AG10803 (cell line): ENCODE data around the gene TMEM238L.
A peak's percentile ranks its signal among the peaks of the same experiment; 100 is the strongest.

ENCODE experiments used
- DNase-seq: peaks from one replicate; pipeline ENCODE4 v3.0.0; 2010; ENCODE audit warnings: low read depth
- H3K4me3 ChIP-seq: 2 replicates; pipeline ENCODE4 v1.5.1; 2011; ENCODE audit warnings: mild to moderate bottlenecking, low read length, control low read depth
- CTCF ChIP-seq: conservative IDR thresholded peaks from 2 replicates; pipeline ENCODE4 v1.5.1; 2011; ENCODE audit warnings: mild to moderate bottlenecking, low read length, control low read depth, inconsistent platforms

The TMEM238L gene

GRCh38 chr17:10775740-10776356 is 28.1 kb downstream of the TMEM238L start:
- TF ChIP-seq CTCF, result no peak
- DNase-seq, result no peak
- no peak overlapping the region for H3K4me3 ChIP-seq

- no peak for TF ChIP-seq CTCF
- DNase-seq, result no peak
- H3K4me3 ChIP-seq, result no peak overlapping the region
Observed at GRCh38 chr17:10775058-10775457, 28.8 kb downstream of the TMEM238L start.

- DNase-seq, result no peak
- TF ChIP-seq CTCF, result no peak
- no peak overlapping the region for H3K4me3 ChIP-seq
Observed at GRCh38 chr17:10773391-10773790, 30.5 kb downstream of the TMEM238L start.

GRCh38 chr17:10772425-10773380 is 31.2 kb downstream of the TMEM238L start:
- H3K4me3 ChIP-seq, result no peak overlapping the region
- DNase-seq, result no peak
- TF ChIP-seq CTCF, result peak; percentile 58

GRCh38 chr17:10771148-10771547 is 32.8 kb downstream of the TMEM238L start:
- DNase-seq, result no peak
- TF ChIP-seq CTCF, result no peak
- no peak overlapping the region for H3K4me3 ChIP-seq

- no peak overlapping the region for H3K4me3 ChIP-seq
- no peak for TF ChIP-seq CTCF
- no peak for DNase-seq
Observed at GRCh38 chr17:10769840-10770239, 34.1 kb downstream of the TMEM238L start.

- no peak overlapping the region for H3K4me3 ChIP-seq
- TF ChIP-seq CTCF, result no peak
- DNase-seq, result peak; percentile 3
Observed at GRCh38 chr17:10768750-10769251, 35.1 kb downstream of the TMEM238L start.
